DMS153 treated with DMSO at 0.1 percent for 48 hours (cell line): ENCODE measurements around the gene YAE1.
A peak's percentile ranks its signal among the peaks of the same experiment; 100 is the strongest.
"Not testable (repeated sequence)": the region's sequence is repeated elsewhere in the genome, so short reads cannot be mapped to it uniquely, and the experiment has no call there.

Source experiments
- DNase-seq: peaks from one replicate; lab custom pipeline; 2025; ENCODE audit not compliant: unreplicated experiment; lab: John Stamatoyannopoulos, UW

The YAE1 gene, protein sequence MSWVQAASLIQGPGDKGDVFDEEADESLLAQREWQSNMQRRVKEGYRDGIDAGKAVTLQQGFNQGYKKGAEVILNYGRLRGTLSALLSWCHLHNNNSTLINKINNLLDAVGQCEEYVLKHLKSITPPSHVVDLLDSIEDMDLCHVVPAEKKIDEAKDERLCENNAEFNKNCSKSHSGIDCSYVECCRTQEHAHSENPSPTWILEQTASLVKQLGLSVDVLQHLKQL

GRCh38 chr7:39566023-39566921, at the start of gene YAE1:
Gene YAE1, plus strand, starts transcription at chr7:39566404. Its CDS starts 15 bp downstream, at chr7:39566419.
- peak; percentile 91 for DNase-seq

GRCh38 chr7:39516498-39516897, 49.7 kb upstream of the YAE1 start:
- DNase-seq: no peak

DNA sequence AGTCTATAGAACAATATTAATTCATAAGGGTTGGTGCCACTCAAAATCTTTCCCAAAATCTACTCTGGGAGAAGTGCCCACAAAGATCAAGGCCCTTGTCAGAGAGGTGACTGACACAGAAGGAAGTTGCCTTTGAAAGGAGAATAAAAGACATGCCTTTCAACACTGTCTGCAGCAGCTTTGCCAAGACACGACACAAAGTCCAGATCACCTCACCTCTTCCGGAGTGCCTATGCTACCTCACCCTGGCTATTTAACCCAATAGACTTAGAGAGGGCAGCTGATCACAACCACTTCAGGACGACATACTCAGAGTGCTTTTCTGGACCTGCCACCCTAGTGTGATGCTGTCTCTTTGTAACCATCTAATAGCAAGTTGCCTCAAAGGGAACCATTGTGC, 49.0 kb upstream of the YAE1 start:
- DNase-seq: no peak

- no peak for DNase-seq
Measured at GRCh38 chr7:39525926-39526325, 40.3 kb upstream of the YAE1 start.

DNA sequence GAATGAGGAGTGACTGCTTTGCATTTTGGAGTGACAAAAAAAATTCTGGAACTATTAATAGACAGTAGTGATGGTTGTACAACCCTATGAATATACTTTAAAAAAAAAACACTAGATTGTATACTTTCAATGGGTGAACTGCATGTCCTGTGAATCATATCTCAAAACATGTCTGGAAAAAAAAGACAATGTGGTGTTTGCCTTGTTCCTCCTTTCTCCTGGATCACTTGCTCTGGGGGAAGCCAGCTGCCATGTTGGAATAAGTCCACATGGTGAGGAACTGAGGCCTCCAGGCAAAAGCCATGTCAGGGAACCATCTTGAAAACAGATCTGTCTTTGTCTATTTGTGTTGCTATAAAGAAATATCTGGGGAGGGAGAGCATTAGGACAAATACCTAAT, 39.5 kb upstream of the YAE1 start:
- DNase-seq: no peak

- no peak for DNase-seq
Measured at GRCh38 chr7:39527296-39527695, 38.9 kb upstream of the YAE1 start.

DNA sequence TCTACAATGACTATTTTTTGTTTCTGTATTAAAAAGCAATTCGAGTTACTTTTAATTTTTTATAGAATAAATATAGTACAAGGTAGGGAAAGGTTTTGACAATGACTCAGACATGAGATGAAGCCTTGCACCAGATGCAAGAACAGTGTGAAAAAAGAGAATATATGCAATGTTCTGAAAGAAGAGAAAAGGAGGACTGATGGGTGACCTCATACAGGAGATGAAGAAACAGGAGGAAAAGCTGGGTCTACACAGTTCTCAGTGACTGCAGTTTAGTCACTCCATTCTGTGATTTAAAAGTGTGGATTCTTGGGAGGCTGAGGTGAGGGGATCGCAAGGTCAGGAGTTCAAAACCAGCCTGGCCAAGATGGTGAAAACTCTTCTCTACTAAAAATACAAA, 38.3 kb upstream of the YAE1 start:
- DNase-seq: no peak

- DNase-seq: no peak
Measured at GRCh38 chr7:39528849-39529248, 37.4 kb upstream of the YAE1 start.

- no peak for DNase-seq
Measured at GRCh38 chr7:39529582-39529981, 36.6 kb upstream of the YAE1 start.

- no peak for DNase-seq
Measured at GRCh38 chr7:39530971-39531370, 35.2 kb upstream of the YAE1 start.

DNA sequence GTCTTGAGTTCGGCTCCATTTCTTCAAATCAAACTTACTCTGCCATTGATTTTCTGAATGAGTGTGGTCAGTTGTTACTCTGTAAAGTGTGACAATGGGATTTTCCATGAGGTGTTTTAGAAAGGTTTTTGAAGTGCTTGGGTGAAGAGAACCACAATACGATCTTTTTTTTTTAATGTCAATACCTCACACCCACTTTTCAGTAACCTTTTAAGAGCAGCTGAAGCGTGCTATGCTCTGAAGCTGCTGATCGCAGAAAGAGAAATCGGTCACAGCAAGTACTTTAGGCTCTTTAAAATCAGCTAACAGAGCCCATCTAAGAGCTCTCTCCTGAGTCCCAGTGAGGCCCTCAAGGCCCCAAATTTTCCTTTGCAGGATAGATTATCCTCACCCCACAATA, 34.4 kb upstream of the YAE1 start:
- DNase-seq: no peak

DNA sequence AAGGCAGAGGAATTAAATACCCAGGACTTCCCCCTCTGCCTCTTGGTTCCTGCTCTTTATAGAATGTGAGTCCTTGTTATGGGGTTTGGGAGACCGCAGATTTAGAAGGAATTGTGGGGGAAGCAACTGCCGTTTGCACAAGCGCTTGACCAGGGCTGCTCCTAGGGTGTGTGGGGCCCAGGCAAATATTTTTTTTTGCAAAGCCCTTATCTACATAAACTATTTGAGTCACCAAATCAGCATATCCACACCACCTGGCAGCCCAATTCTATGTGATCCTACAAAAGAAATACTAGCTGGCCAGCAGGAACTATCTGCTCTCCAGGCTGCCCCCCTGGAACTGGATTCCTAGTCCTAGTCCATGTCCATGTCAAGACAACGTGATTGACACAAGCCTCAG, 33.4 kb upstream of the YAE1 start:
- no peak for DNase-seq

DNA sequence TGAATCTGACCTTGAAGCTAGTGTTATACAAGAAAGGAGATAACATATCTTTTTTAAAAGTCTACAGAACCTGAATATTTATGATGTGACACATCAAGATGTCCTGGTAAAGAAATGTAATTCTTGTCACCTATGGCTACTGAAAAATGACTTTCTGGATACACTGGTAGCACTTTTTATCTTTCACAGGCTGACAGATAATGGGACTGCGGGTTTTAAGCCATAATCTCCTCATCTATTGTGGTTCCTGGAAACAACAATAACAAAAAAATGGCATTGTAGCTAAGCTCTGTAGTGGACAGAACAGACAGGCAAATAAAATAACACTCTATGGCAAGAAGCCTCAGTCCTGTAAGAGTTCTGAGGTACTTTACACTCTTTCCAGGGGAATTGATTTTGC, 31.6 kb upstream of the YAE1 start:
- no peak for DNase-seq

DNA sequence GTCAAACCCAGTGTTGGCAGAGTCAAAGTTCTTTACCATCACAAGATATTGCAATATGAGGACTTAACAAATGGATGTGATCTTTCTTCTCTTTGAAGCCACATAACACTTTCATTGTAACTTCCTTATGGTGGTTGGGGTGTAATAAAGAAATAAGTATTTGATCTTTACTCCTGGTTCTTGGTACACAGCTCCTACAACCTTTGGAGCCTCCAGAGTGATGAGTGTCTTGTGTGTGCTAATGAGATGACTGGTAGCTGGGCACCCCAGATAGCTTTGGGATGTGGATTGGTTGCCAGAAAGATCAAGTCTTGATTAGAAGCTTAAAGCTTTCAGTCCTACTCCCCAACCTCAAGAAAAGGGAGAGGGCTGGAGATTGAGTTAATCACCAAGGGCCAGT, 31.1 kb upstream of the YAE1 start:
- no peak for DNase-seq

- DNase-seq: no peak
Measured at GRCh38 chr7:39535720-39536119, 30.5 kb upstream of the YAE1 start.

GRCh38 chr7:39536951-39537350, 29.3 kb upstream of the YAE1 start:
- DNase-seq: no peak

DNA sequence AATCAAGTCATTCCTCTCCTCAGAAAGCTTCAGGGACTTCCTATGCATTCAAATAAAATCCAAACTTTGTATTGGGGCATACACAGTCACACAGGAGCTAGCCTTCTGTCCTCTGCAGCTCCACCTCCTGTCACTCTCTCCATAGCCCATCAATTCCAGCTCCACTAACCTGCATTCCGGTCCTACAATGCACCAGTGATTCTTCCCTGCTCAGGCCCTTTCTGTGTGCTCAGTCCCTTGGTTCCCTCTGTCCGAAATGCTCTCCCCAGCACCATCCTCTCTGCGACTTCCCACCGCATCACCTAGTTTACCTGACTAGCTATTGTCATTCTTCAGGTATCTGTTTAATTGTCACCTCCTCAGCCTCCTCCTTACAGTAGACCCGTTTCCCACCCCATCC, 26.4 kb upstream of the YAE1 start:
- peak; percentile 71 for DNase-seq

GRCh38 chr7:39540320-39540719, 25.9 kb upstream of the YAE1 start:
- peak; percentile 97 for DNase-seq

DNA sequence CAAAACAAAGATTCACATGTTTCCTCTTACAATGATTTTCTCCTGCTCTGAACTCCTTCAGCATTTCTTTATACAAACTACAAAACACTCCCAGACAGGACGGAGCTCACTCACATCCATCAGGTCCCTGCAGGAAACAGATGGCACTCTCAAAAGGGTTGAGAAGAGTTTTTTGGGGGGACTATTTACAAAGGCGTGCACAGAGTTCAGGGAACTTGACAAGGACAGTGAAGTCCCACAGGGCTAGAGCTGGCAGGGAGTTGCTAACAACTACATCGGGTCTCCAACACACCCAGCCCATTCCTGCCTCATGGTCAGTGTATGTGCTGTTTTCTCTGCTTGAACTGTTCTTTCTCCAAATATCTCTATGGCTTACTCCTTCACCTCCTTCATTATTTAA, 24.7 kb upstream of the YAE1 start:
- DNase-seq: no peak

DNA sequence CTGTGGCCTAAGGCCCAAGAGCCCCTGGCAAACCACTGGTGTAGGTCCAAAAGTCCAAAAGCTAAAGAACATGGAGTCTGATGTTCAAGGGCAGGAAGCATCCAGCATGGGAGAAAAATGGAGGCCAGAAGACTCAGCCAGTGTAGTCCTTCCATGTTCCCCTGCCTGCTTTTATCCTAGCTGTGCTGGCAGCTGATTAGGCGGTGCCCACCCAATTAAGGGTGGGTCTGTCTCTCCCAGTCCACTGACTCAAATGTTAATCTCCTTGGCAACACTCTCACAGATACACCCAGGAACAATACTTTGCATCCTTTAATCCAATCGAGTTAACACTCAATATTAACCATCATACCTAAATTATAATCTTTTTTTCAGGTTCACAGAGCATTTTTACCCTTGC, 21.4 kb upstream of the YAE1 start:
- not testable (repeated sequence) for DNase-seq

DNA sequence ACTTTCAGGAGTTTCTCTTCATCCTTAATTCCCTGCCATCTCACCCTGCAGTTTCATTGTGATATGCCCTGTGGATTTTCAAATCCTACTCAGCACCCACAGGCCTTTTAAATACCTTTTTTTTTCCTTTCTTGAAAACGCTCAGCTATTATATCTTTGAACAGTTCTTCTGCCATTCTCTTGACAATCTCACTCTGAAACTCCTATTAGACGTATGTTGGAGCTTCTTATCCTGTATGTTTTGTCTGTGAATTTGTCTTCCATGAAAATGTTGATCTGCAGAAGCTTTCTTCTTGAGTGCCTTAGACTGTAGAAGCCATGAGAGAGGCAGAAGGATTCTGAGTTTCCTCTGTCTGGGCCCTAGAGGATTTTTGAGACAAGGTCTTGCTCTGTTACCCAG, 18.9 kb upstream of the YAE1 start:
- no peak for DNase-seq

GRCh38 chr7:39550411-39550810, 15.8 kb upstream of the YAE1 start:
- no peak for DNase-seq

DNA sequence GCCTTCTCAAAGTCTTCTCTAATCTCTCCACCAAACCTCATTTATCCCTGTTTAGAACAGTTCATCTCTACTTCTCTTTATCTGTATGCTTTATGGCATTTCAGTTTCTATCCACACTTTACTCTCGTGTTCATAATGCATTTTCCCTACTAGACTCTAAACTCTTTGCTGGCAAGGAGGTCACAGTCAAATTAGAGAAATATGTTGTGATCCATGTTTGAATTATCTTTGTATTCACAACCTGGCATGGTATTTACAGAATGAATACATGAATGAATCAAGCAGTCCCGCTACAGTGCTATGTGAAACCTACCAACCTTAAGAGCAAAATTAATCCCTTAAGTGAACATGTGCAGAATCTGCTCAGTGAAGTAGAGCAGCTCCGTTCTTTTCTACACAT, 12.8 kb upstream of the YAE1 start:
- no peak for DNase-seq
